Measurements from ENCODE around the gene SHC4.

GRCh38 chr15:48802257-48802656 is 161.5 kb downstream of the SHC4 start:
- TF ChIP-seq CTCF (conservative IDR thresholded peaks at IDR 0.05; ENCODE audit: low read length) (no peak), EZH2phosphoT487 (IDR thresholded peaks at IDR 0.05; ENCODE audit: borderline replicate concordance, low read depth, low read length) (no peak)

All from OCI-LY7 (cell line).